Memory B cell (primary cell): Measurements from ENCODE around the gene BRD7.

Source experiments
- ATAC-seq: fragments of 150-1000 bp; cut with Tn5 transposase; 2 replicates; pipeline ENCODE4 v1.10.0; 2021; ENCODE audit warnings: low read depth, mild to moderate bottlenecking, moderate library complexity
- DNase-seq, 2 donors: peaks; one replicate each; pipeline ENCODE4 v3.0.0; 2022; ENCODE audit warnings: low spot score in 2 of 2
- H3K27ac Mint-ChIP-seq: one replicate; pipeline ENCODE4 v1.8.0; 2022; ENCODE audit warnings: mild to moderate bottlenecking, moderate library complexity, mixed read lengths
- H3K27me3 Mint-ChIP-seq: one replicate; pipeline ENCODE4 v1.8.0; 2022; ENCODE audit warnings: mixed read lengths
- H3K36me3 Mint-ChIP-seq: one replicate; pipeline ENCODE4 v1.8.0; 2022; ENCODE audit warnings: mild to moderate bottlenecking, mixed read lengths
- H3K4me1 Mint-ChIP-seq: one replicate; pipeline ENCODE4 v1.8.0; 2022; ENCODE audit warnings: mixed read lengths
- H3K4me3 Mint-ChIP-seq: one replicate; pipeline ENCODE4 v1.8.0; 2022; ENCODE audit warnings: mild to moderate bottlenecking, moderate library complexity, mixed read lengths
- H3K9me3 Mint-ChIP-seq: one replicate; pipeline ENCODE4 v1.8.0; 2022; ENCODE audit warnings: mixed read lengths

Gene BRD7

DNA sequence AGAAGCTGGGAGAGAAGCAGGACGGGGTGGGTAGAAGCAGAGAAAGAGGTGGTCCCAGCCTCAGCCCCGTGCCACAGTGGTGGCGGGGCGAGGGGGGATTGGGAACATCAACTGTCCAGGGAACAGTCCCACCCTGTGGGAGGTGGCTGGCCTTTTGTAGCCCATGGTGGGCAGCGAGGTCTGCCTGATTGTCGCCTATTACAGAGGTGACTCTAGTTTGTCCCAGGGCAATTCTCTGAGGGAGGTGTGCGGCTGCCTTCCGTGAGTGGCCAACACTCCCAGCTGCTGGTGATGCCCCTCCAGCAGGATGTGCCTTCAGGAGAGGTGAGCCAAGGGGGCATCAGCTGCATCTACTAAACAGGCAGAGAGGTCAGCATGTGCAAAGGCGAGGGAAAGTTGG lies 5.0 kb upstream of the BRD7 start:
- H3K4me1 Mint-ChIP-seq = peaks cover 5% of the 10 kb centered on the region
- no peak for ATAC-seq
- H3K4me3 Mint-ChIP-seq = no peak overlapping the region
- no peak overlapping the region for H3K27ac Mint-ChIP-seq
- DNase-seq = no peak
- no peaks in the 10 kb centered on the region for H3K36me3 Mint-ChIP-seq
- no peaks in the 10 kb centered on the region for H3K9me3 Mint-ChIP-seq
- peaks cover 17% of the 10 kb centered on the region for H3K27me3 Mint-ChIP-seq

DNA sequence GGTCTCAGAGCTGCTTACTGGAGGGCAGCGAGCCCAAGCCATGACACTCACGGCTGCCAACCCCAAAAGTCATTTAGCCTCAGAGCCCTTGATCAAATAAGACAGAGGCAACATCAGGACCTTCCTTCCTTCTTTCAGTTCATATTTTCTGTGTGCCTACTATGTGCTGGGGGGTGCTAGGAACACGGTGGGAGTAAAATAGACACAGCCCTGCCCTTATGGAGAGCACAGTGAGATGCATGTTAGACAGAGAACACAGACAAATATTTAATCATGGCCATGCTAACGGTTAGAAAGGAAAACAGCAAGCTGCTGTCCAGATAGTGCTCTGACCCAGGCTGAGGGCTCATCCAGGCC lies 4.5 kb upstream of the BRD7 start:
- no peak overlapping the region for H3K27ac Mint-ChIP-seq
- DNase-seq (no peak), ATAC-seq (no peak)

DNA sequence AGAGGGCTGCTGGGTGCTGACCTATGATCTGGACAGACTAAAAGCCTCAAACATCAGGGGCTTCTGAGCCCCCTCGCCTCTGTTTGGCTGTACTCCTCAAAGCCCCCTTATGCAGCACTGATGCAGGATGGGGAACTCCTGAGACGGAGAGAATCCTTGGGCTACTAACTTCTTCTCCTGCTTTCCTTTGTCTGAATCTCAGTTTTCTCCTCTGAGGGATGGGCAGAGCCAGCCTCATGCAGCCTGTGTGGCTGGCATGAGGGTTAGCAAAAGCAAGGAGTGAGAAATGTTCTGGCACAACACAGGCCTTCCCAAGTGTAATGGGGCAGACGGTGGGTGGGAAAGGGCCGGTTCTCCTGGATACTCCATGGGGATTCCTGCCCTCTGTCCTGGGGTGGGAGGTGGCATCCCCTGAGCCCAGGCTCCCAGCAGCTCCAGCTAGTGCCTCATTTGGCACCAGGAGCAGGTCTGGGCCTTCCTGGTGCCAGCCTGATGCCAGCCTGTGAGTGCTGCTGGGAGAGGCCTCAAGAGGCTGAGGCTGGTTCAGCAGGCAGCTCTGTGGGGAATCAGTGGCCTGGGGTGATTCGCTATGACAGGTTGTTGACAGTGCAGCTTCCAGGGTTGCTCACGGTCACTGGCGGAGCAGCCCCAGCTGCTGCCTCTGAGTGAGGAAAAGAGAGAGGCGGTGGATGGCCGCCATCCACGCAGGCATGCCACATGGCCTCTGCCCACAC lies 4.0 kb upstream of the BRD7 start:
- no peak for ATAC-seq
- Mint-ChIP-seq H3K4me3 (no peak overlapping the region), H3K36me3 (no peaks in the 10 kb centered on the region), H3K27ac (no peak overlapping the region), H3K9me3 (no peaks in the 10 kb centered on the region), H3K4me1 (peaks cover 8% of the 10 kb centered on the region), H3K27me3 (peaks cover 17% of the 10 kb centered on the region)
- DNase-seq = no peak

More for the DNA sequence above, 4.5 kb upstream of the BRD7 start:
- no peak overlapping the region for H3K4me3 Mint-ChIP-seq
- no peaks in the 10 kb centered on the region for H3K36me3 Mint-ChIP-seq
- H3K27me3 Mint-ChIP-seq = peaks cover 17% of the 10 kb centered on the region
- H3K9me3 Mint-ChIP-seq = no peaks in the 10 kb centered on the region
- H3K4me1 Mint-ChIP-seq = peaks cover 5% of the 10 kb centered on the region

DNA sequence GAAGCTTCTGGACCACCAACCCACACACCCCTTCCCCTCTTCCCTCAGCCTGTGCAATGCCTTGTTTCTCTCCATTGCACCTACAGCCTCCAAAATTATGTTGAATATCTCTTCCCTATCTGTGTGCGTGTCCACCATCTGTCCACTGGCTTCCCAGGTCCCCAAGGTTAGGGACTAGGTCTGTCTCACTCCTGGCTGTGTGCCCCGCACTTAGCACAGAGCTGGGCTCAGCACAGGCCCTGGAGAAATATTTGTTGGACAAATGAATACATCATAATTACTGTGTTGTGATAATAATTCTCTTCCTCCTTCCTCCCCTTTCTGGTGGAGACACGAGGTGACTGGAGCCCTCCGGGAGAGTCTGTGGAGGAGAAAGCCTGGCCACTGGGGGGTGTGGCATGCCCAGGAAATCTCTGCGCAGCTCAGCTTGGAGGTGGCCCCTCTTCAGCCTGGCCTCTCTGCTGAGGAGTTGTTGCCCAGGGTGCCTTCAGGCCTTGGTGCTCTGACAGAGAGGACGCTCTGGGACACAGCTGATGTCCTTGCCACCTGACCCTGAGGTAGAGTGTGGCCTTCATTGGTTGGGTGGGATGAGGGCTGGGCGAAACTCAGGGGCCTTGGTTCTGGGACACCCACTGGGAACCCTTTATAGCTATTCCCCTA lies 3.3 kb upstream of the BRD7 start:
- H3K4me3 Mint-ChIP-seq = no peak overlapping the region
- no peaks in the 10 kb centered on the region for H3K36me3 Mint-ChIP-seq
- H3K27ac Mint-ChIP-seq = no peak overlapping the region
- H3K4me1 Mint-ChIP-seq = peaks cover 11% of the 10 kb centered on the region
- no peaks in the 10 kb centered on the region for H3K9me3 Mint-ChIP-seq
- ATAC-seq = no peak
- H3K27me3 Mint-ChIP-seq = peaks cover 16% of the 10 kb centered on the region
- no peak for DNase-seq

DNA sequence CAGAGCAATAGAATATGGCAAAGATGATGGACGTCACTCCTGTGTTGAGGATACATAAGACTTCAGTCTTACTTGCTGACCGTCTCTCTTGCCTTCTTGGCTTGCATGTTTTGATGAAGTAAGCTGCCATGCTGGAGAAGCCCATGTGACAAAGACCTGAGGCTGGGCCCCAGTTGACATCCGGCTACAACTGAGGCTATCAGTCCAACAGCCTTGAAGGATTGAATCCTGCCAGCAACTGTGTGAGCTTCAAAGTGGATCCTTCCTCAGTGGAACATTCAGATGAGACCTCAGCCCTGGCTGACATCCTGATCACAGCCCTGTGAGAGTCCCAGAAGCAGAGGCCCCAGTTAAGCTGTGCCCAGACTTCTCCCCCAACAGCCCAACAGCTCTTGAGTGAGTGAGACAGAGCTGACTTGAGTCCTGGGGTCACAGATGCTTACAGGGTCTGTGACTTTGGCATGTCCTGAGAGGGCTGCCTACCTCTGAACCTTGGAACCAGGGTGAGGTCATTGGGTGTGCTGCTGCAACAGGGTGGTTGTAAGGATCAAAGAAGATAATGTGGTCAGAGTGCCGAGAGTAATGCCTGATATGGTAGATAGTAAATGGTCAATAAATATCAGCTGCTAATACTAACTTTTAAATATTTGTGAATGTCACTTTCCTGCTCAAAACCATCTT lies 2.4 kb upstream of the BRD7 start:
- Mint-ChIP-seq H3K4me1 (peaks cover 12% of the 10 kb centered on the region), H3K9me3 (no peaks in the 10 kb centered on the region), H3K27ac (no peak overlapping the region), H3K27me3 (peaks cover 14% of the 10 kb centered on the region), H3K4me3 (no peak overlapping the region), H3K36me3 (no peaks in the 10 kb centered on the region)
- DNase-seq (no peak), ATAC-seq (no peak)

DNA sequence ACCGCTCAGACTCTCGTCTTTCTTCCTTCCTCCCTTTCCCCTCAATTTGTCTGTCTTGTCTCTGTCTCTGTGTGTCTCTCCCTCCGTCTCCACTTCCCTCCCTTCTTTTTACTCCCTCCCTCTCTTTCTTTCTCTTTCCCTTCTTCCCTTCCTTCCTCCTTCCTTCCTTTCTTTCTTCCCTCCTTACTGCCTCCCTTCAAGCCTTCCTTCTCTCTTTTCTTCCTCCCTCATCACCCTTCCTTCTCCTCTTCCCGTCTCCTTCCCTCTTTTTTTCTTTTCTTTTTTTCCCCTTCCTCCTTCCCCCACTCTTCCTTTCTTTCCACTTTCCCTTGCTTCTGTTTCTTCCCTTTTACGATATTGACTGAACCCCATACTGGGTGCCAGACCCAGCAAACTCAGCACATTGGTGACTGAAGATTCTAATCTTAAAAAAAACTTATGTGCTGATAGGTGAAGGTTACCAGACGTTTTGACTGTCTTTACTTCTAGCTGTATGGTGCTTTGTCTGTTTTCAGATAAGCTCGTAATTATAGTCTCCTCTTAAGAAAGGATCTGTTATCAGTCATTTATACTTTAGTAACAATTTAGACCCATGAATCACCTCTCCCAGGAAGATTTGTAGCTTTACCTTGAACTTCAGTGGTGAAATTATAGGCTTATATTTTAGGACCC lies 481 bp upstream of the BRD7 start:
- ATAC-seq = no peak
- DNase-seq = no peak
- H3K4me3 Mint-ChIP-seq = peak overlapping the region; percentile 95
- H3K27me3 Mint-ChIP-seq = peaks cover 8% of the 10 kb centered on the region
- H3K27ac Mint-ChIP-seq = peak overlapping the region; percentile 96
- H3K36me3 Mint-ChIP-seq = peaks cover 4% of the 10 kb centered on the region
- peaks cover 24% of the 10 kb centered on the region for H3K4me1 Mint-ChIP-seq
- H3K9me3 Mint-ChIP-seq = no peaks in the 10 kb centered on the region

DNA sequence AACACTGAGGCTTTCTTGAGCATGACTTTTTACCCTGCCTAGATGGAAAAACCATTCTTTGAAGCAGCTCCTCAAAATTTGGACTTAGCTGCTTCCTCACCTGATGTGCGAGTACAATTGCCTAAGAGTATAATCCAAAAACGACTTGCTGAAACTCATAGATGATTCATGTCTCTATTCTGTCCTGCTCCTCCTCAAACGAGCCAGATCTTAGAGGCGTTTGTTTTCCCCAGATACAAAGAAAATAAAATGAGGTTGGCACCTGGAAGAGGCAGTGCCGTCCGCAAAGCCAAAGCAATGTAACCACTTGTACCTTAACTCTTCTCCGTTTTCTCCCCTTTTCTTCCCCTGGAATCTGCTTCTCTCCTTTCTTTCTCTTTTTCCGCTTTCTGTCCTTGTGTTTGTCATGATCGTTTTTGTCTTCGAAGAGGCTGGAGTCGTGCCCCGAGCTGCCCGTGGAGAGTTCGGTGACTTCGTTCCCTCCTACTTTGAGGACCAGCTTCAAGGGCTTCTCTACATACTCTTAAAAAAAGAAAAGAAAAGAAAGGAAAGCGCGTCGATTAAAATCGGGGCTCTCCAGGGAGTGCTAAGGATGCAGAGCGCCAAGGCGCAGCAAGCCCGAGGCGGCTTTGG lies 895 bp downstream of the BRD7 start:
- DNase-seq = no peak
- Mint-ChIP-seq H3K4me1 (peaks cover 26% of the 10 kb centered on the region), H3K27me3 (no peaks in the 10 kb centered on the region), H3K36me3 (peaks cover 8% of the 10 kb centered on the region), H3K9me3 (no peaks in the 10 kb centered on the region), H3K27ac (peak overlapping the region; percentile 79), H3K4me3 (peak overlapping the region; percentile 87)
- no peak for ATAC-seq

DNA sequence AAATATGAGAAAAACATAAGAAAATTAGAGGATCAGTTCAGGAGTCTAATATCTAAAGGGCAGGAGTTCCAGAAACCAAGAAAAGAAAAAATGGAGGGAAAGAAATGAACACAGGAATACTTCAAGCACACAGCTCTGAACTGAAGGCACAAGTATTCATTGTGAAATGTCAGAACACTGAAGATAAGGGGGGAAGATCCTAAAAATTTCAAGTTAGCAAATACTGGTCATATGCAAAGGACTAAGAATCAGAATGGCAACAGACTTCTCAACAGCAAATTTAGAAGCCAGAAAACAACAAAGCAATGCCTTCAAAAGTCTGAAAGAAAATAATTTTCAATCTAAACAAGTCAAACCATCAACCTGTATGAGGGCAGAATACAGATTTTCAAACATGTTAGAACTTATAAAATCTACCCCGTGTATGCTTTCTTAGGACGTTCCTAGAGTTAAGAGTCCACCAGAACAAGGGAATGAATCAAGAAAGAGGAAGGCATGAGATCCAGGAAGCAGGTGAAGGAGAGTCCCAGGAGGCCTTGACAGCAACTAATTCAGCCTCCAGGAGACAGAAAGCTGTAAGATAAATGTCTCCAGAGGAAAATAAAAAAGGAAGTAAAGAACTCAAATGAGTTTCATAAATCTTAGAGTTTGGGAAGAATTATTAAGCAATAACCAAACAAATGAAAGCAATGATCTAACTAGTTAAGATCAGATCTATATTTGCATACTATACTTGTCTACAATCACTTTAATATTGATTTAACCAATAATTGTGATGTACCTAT lies 2.8 kb downstream of the BRD7 start:
- Mint-ChIP-seq H3K4me1 (peaks cover 33% of the 10 kb centered on the region), H3K9me3 (no peaks in the 10 kb centered on the region), H3K27me3 (no peaks in the 10 kb centered on the region), H3K27ac (no peak overlapping the region), H3K4me3 (no peak overlapping the region), H3K36me3 (peaks cover 16% of the 10 kb centered on the region)
- DNase-seq (no peak), ATAC-seq (no peak)

DNA sequence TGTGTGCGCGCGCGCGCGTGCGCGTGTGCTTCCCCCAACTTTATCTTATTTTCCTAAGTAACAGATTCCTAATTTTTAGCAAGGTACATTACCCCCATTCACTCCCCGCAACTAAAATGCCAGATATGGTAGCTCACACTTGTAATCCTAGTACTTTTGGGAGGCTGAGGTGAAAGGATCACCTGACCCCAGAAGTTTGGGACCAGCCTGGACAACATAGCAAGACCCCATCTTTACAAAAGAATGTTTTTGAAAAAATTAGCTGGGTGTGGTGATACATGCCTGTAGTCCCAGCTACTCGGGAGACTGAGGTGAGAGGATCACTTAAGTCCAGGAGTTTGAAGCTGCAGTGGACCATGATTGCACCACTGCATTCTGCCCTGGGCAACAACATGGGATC lies 5.1 kb downstream of the BRD7 start:
- DNase-seq = no peak
- Mint-ChIP-seq H3K27ac (no peak overlapping the region), H3K27me3 (no peaks in the 10 kb centered on the region), H3K4me1 (peaks cover 36% of the 10 kb centered on the region), H3K36me3 (peaks cover 19% of the 10 kb centered on the region), H3K9me3 (no peaks in the 10 kb centered on the region), H3K4me3 (no peak overlapping the region)
- no peak for ATAC-seq

DNA sequence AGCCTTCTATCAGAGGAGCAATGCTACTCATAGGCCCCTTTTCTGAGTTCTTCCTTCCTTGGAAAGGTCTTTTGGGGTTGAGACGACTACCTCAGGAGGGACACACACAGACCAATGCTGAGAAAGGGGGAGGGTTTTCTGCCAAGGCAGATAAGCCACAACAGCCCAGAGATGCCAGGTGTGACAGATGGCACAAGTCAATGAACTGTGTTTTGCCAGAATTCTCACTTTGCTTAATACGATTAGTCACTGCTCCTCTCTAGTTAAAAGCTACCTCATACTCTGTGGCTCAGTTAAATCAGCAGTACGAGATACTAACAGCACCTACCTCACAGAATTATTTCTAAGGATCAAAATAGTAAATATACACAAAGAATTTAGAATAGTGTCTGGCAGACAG lies 8.0 kb downstream of the BRD7 start:
- no peaks in the 10 kb centered on the region for H3K27me3 Mint-ChIP-seq
- no peaks in the 10 kb centered on the region for H3K9me3 Mint-ChIP-seq
- ATAC-seq (no peak), DNase-seq (no peak)
- H3K36me3 Mint-ChIP-seq = peaks cover 19% of the 10 kb centered on the region
- peaks cover 25% of the 10 kb centered on the region for H3K4me1 Mint-ChIP-seq
- H3K4me3 Mint-ChIP-seq = no peak overlapping the region
- H3K27ac Mint-ChIP-seq = no peak overlapping the region

DNA sequence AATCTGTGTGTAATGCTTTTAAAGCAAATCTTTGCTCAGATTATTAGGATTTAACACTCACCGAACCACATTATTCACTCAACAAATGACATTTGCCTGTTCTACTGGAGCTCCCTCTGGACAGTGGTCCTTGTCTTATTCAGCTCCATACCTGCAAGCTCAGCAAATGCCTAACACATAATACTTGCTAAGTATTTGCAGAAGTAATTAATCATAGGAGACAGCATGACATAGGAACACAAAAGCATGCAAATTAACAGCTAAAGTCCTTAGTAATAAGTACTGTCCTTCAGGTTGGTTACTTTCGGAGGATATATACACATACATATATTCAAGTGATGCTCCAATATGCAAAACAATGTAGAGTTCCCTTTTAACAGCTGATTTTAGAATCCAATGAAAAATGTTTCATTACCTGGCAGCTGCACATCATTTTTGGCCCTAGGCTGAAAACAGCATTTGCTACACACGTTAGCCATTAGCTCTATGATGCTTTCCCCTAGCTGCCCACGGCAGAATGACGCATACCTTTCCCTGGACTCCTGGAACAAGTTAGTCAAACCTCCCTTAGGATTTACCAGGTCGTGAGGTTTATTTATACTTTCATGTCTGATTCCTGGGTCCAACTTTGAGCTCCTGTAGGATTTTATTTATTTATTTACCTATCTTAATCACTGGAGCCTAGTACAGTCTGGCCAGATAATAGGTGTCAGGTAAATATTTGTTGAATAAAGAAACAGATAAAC lies 8.6 kb downstream of the BRD7 start:
- no peaks in the 10 kb centered on the region for H3K27me3 Mint-ChIP-seq
- peaks cover 20% of the 10 kb centered on the region for H3K36me3 Mint-ChIP-seq

DNA sequence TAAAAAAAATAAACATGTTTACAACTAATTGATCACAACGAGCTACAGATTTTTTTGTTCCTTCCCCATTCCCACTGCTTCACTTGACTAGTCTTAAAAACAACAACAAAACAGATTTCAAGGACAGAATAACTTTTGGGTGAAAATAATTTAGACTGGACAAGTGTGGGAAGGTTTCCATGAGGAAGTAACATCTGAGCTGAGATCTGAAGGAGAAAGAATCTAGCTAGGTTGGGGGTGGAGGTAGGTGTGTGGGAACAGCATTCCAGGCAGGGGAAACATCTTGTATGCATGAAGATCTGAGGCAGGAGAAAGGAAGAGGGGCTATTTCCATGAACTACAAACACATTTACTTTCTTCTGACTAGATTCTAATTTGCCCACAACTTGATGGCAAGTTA lies 9.2 kb downstream of the BRD7 start:
- no peak for ATAC-seq
- DNase-seq = no peak
- no peaks in the 10 kb centered on the region for H3K27me3 Mint-ChIP-seq
- peaks cover 19% of the 10 kb centered on the region for H3K36me3 Mint-ChIP-seq
- H3K27ac Mint-ChIP-seq = peak overlapping the region; percentile 60
- H3K4me1 Mint-ChIP-seq = peaks cover 19% of the 10 kb centered on the region
- H3K4me3 Mint-ChIP-seq = no peak overlapping the region
- H3K9me3 Mint-ChIP-seq = no peaks in the 10 kb centered on the region

More for the DNA sequence above, 8.6 kb downstream of the BRD7 start:
- peak overlapping the region; percentile 60 for H3K27ac Mint-ChIP-seq
- no peak overlapping the region for H3K4me3 Mint-ChIP-seq
- peaks cover 21% of the 10 kb centered on the region for H3K4me1 Mint-ChIP-seq
- no peaks in the 10 kb centered on the region for H3K9me3 Mint-ChIP-seq
- DNase-seq = no peak
- ATAC-seq = no peak
